Measurements from ENCODE around the gene GLRX2. TPM values are rescaled to one million over a fixed set of nuclear protein-coding genes. Genes with fewer than 3 reads are reported as not detected.
A peak's percentile ranks its signal among the peaks of the same experiment; 100 is the strongest.
"Not testable (repeated sequence)": the region's sequence is repeated elsewhere in the genome, so short reads cannot be mapped to it uniquely, and the experiment has no call there.

The GLRX2 gene, protein sequence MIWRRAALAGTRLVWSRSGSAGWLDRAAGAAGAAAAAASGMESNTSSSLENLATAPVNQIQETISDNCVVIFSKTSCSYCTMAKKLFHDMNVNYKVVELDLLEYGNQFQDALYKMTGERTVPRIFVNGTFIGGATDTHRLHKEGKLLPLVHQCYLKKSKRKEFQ
- total RNA-seq, result 3.5 TPM

DNA sequence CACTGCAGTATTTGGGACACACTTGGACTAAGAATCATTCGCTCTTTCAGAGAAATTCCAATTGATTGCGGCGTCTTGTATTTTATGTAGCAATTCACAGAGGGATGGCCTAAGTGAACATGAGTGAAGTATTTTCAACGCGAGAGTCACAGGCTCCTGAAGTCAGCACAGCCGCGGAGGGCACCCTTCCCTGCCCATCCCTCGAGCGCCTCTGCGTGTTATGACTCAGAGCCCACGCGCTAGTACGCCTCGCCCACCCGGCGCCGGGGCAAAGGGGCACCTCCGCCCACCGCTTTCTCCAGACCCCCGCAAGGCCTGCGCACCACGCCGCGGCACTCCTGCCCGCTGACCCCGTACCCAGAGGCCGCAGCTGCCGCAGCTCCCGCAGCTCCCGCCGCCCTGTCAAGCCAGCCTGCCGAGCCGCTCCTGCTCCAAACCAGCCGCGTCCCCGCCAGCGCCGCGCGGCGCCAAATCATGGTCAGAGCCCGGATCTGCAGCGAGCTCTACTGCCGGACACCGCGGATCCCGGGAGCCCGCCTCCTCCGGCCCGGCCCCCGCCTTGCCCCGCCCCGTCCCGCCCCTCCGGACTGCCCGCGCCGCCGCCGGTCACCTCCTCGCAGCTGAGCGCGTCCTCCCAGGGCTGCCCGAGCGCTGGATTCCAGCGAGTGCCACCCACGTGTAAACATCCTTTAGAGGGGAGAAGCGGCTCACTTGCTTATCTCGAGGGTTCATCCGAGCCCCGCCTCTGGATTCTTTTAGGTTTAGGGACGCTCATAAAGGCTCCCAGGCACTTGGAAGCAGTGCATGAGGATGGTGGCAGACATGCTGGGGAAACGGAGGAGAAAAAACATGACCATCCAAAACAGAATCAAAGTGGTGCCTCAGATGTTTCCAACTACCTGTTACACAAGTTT lies at the start of gene GLRX2:
GLRX2 (minus strand) TSS at position 508 of the 914 bp plus-strand sequence; CDS start at position 476, 32 bp downstream.
- DNase-seq (ENCODE audit: low read depth in 2 of 3, low spot score in 2 of 3), result peak; percentile 30 to 79 (median 78)

DNA sequence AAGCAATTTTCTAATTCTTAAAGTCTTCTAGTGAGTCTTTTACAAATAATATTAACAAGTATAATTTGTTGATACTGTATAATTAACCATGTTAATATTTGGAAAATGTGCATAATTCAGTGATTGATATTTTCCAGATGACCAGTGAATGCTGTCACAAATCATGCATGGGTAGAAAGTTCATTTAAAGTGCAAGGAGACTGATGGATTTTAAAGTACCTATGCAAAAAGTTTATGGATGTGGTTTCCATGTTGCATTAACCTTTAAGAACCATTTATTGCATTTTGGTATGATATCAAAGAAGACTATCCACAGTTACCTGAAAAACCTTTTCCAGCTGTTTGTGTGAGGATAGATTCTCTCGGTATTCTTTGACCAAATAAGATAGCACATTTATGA lies 39.8 kb upstream of the GLRX2 start:
- no peak for DNase-seq (ENCODE audit: low read depth in 2 of 3, low spot score in 2 of 3)

DNA sequence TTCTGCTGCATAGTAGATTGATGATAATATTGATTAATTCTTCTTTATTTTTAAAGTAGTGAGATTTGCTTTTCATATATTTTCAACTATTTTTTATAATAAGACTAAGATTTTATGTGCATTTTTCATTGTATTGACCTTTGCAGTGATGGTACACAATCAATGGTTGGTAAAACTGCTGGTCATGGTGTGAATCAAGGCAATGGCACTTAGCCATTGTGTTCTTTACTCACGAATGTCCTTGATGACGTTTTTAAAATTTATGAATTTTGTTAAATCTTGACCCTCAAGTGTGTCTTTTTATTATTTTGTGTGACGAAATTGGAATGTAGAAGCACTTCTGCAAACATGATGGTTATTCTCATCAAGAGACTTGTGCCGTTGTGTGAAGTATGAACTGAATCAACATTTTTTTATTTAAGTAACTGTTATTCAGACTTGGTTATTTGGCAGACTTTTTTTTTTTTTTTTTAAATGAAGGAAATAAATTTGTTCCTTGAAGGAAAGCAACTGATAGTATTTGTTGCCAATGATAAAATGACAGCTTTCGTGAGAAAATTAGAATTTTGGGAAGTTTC lies 39.2 kb upstream of the GLRX2 start:
- DNase-seq (ENCODE audit: low read depth in 2 of 3, low spot score in 2 of 3), result no peak

DNA sequence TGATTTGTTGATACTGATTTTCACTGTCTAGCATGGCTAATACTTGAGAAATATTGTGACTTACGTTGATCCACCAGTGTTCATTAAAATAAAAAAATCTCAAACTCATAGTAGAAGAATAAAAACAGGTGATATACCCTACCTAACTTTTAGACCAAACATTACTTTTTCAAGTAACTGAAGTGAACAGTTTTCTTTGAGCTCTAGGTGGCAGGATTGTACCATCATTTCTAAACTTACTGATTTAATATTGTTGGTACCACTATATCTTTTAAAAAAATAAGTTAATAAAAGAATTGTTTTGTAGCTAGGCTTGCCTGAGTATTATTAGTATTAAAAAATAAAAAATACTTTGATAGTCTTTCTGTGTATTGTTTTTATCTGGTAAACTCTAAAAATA lies 38.1 kb upstream of the GLRX2 start:
- DNase-seq (ENCODE audit: low read depth in 2 of 3, low spot score in 2 of 3), result peak in 1 of 3 donors; percentile 54

DNA sequence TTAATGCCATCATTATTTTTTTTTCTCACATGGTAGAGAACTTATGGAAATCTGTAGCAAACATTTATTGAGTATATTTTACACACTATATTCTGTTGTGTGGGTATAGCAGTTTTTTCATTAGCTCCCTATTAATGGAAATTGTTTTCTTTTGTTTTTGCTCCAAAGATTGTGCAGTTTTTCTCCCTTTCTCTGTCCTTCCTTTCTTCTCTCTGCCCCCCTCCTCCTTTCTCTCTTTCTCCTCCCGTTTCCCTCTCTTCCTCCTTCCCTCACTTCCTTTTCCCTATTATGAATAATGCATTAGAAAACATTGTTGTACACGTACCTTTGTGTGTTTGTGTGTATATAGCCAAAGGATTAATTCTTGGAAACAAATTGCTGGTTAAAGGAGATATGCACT lies 37.2 kb upstream of the GLRX2 start:
- no peak for DNase-seq (ENCODE audit: low read depth in 2 of 3, low spot score in 2 of 3)

DNA sequence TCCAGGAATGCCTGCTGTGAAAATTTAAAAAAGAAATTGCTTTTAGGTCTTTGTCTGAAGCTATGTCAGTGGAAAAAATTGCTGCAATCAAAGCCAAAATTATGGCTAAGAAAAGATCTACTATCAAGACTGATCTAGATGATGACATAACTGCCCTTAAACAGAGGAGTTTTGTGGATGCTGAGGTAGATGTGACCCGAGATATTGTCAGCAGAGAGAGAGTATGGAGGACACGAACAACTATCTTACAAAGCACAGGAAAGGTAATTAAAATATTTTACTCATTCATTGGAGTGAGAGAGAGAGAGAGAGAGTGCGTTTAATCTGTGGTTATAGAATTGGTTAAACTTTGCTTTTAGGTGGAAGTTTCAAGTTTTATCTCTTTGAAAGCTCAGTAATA lies 36.6 kb upstream of the GLRX2 start:
- DNase-seq (ENCODE audit: low read depth in 2 of 3, low spot score in 2 of 3), result no peak

DNA sequence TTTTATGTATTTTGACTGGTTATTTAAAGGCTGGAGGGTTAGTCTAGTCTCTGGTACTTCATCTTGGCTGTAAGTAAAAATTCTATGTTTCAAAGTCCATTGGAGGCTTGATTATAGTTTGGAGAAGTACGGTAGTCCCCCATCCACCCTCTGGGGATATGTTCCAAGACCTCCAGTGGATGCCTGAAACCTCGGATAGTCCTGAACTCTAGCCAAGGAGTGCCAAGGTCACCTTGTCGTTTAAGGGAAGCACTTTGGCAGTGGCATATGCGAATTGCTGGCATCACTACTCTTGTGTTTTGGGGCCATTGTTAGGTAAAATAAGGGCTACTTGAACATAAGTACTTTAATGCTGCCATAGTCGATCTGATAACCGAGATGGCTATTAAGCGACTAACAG lies 35.0 kb upstream of the GLRX2 start:
- no peak for DNase-seq (ENCODE audit: low read depth in 2 of 3, low spot score in 2 of 3)

DNA sequence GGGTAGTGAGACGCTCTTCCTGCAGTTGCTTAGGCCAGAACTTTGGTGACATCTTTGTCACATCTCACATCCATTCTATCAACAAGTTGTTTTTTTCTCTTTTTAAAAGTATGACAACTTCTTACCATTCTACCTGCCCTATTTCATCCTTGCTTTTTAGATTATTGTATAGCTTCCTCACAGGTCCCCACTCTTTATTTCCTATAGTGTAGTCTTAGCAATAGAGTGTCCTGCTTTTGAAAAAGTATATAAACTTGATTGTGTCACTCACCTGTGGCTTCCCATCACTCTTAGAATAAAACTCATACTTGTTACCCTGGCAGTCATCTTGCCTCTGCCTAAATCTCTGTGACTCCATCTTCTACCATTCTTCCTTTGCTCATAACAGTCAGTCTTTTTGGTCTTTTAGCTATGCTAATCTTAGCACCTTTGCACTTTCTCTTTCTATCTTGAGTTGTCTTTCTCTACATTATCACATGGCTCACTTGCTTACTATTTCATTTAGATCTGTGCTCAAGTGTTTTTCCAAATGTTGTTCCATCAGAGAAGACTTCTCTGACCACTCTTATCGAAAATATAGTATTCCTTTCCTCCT lies 26.1 kb upstream of the GLRX2 start:
- DNase-seq (ENCODE audit: low read depth in 2 of 3, low spot score in 2 of 3), result no peak

DNA sequence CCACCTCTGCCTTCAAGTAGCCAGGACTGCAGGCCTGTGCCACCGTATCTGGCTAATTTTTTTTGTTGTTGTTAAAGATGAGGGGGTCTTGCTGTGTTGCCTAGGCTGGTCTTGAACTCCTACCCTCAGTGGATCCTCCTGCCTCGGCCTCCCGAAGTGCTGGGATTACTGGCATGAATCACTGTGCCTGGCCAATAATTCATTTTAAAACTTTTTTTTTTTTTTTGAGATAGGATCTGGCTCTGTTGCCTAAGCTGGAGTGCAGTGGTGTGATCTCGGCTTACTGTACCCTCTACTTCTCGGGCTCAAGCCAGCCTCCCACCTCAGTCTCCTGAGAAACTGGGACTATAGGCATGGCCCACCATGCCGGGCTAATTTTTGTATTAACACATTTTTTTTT lies 20.2 kb upstream of the GLRX2 start:
- DNase-seq (ENCODE audit: low read depth in 2 of 3, low spot score in 2 of 3), result no peak

DNA sequence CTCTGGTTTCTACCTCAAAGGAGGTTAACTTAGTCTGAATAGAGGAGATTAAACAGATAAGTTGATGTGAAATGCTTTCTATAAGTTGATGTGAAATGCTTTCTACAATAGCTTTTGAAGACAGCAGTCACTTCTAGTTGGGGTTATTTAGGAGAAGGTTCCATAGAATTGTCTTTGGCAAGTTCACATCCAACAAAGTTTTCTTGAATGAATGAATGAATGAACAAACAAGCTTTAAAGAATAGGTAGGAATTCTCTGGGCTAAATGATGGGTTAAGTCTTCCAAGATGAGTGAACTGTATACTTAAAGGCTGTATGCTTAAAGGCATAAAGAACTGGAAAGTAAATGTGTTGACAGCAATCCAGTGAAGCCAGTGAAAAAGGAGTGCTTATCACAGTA lies 18.5 kb upstream of the GLRX2 start:
- no peak for DNase-seq (ENCODE audit: low read depth in 2 of 3, low spot score in 2 of 3)

DNA sequence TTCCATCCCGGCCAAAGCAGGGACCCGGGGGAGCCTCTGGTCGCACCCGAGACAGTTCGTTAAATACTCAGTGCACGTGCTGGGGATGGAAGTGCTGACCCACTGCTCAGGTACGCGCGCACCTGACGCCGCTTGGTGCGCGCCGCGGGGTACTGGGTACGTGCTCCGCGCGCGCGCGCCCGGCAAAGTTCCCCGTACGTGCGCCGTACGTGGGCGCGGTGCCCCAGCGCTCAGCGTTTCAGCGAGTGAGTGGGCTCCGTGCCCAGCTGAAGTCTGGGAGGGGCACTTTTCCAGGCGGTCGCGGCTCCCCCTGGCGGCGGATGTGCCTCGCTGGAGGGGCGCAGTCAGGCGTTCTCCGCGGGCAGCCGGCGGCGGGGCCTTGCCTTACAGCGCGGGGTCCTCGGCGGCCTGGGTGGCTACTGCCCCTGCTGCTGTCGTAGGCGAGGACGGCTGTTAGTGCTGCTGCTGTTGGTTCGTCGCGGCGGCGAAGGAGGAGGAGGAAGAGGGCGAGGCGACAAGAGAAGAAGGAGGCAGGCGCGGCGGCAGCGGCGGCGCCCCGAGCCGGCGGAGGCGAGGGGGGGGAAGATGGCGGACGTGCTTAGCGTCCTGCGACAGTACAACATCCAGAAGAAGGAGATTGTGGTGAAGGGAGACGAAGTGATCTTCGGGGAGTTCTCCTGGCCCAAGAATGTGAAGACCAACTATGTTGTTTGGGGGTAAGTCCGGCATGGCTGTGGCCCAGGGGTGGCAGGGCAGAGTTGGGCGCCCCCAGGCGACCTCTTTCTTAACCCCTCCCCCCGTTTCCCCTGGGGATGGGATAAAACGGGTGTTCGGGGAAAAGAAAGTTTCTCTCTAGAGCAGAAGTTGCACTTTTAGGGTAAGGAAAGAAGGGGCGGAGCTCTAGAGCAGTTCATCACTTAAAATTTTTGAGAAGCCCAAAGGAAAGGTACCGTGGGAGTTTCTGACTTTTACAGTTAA lies 16.7 kb upstream of the GLRX2 start, which contains the start of gene CDC73:
CDC73 (plus strand) TSS at position 416 of the 978 bp plus-strand sequence; CDS start at position 586, 170 bp downstream.
- DNase-seq (ENCODE audit: low read depth in 2 of 3, low spot score in 2 of 3), result peak; percentile 96 to 98 (median 98)

DNA sequence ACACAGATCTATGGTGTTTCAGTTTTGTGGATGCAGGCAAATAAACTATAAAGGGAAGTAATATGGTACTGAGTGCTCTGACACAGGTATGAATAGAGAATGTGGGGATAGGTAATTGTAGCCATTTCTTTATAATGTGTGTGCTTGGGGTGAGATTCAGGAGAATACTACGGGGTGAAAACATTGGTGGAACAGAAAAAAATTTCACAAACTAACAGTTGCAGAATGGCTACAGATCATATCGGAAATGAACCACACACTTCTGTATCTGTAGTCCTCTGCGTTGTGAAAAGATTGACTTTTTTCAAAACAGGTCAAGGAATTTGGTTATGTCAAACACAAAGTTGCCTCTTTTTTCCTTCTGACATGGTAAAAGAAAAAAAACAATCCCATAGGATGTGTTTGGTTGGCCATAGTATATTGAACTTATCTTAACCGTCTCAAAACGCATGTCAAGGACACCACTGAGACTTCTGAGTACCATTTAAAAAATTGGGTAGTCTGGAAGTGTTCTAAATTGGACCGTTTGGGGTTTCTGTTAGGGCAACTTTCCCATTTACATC lies 15.5 kb upstream of the GLRX2 start:
- DNase-seq (ENCODE audit: low read depth in 2 of 3, low spot score in 2 of 3), result no peak

DNA sequence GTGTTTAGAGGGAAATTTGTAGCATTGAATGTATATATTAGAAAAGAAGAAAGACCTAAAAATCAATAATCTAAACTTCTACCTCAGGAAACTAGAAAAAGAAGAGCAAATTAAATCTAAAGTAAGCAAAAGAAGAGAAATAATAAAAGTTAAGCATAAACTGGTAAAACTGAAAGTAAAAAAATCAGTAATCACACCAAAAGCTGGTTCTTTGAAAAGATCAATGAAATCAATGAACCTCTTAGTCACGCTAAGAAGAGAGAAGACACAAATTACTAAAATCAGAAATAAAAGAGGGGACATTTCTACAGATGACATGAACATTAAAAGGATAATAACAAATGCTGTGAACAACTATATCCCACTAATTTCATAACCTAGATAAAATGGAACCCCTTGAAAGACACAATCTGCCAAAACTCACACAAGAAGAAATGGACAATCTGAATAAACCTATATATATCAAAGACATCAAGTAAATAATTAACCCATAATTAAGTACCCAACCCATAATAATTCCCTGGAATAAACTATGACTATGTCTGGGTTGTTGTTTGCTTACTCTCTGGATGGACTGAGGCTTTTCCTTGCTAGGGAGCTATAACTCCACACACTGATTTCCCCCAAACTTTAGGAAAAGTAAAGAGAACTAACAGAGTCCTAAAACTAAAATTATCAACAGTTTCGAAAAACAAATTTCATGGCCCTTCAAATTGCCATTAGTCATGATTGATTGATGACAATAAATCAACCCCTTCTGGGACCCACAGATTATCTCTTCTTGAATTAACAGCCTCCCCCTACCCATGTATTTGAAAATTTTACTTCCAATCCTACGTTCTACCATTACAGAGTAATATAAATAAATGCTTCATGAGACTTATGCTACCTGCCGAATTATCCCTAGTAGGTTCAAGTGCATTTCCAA lies 13.9 kb upstream of the GLRX2 start:
- DNase-seq (ENCODE audit: low read depth in 2 of 3, low spot score in 2 of 3), result no peak

DNA sequence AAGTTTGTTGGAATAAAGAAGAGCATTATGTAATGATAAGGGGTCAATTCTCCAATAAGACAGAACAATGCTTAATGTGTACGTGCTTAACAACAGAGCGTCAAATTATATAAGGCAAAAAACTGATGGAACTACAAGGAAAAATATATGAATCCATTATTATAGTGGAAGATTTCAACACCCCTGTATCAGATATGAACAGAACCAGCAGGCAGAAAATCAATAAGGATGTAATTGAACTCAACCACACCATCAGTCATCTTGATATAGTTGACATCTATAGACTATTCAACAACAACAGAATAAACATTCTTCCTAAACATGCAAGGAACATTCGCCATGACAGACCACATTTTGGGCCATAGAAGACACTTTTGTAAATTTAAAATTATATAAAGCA lies 13.0 kb upstream of the GLRX2 start:
- no peak for DNase-seq (ENCODE audit: low read depth in 2 of 3, low spot score in 2 of 3)

DNA sequence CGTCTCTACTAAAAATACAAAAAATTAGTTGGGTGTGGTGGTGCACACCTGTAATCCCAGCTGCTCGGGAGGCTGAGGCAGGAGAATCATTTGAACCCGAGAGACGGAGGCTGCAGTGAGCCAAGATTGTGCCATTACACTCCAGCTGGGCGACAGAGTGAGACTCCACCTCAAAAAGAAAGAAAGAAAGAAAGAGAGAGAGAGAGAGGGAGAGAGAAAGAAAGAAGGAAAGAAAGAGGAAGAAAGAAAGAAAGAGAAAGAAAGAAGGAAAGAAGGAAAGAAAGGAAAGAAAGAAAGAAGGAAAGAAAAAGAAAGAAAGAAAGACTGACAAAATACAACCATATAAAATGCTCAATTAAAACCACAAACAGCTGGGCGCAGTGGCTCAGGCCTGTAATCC lies 12.0 kb upstream of the GLRX2 start:
- DNase-seq (ENCODE audit: low read depth in 2 of 3, low spot score in 2 of 3), result not testable (repeated sequence)

DNA sequence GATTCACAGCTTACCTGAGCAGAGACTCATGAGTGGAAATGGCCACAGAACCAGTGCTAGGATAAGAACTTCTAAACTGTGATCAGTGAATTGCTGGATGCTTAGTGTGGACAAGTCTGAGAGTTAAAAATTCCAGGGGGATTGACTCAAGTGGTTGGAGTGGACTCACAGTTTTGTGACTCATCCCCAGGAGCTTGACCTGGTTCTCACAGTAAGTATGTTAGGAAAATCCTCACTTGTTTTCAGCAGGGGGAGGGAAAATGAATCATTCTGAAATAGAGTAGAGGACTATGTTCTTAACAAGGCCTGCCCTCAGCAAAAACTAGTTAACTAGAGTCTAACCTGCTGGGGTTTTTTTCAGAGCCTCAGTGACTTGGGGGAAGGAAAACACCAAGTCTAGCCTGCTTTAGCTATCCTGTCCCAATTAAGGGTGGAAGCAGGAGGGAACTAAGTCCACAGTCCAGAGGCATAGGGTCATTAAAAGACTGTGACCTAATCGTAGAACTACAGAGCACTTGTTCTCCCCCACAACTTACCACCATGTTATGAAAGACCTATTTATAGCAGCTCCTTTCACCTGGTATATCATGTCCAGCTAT lies 10.5 kb upstream of the GLRX2 start:
- no peak for DNase-seq (ENCODE audit: low read depth in 2 of 3, low spot score in 2 of 3)

DNA sequence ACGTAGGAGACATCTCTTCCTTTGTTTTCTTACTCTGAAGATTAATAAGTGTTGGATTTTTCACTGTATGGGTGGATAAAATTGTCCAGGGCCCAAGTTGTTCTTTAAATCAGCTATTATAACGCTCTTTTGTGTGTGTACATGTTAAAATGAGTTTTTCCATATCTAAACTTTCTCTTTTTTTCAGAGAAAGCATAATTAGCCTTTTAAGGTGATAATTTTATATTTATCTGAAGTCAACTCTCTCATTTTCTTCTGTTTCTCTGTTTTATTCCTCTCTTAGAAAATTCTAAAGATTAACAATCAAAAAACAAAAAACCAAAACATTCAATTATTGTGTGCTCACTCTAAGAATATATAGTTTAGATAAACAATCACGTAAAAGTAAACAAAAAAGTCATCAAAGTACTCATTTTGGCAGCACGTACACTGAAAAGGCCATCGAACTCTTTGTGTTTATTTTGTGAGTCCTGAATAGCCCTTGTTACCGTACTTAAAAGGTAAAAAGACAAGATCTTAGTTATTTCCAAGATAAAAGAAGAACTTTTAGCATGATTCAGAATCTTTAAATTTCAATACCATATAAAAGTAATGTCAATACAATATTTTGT lies 9.4 kb upstream of the GLRX2 start:
- DNase-seq (ENCODE audit: low read depth in 2 of 3, low spot score in 2 of 3), result no peak

DNA sequence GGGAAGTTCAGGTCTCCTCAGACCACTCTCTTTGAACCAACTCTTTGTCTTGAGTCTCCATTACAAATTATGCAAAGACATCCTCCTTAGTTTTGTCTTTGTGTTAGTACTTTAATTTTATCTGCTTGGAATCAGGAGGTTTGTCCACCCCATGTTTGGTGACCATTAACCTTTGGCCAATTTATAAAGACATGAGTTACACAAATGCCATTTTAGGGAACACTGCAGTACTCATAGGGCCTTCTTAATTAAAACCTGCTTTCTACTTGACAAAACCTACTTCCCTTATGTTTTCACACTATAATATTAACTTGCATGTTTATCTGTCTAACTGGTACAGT lies 8.7 kb upstream of the GLRX2 start:
- no peak for DNase-seq (ENCODE audit: low read depth in 2 of 3, low spot score in 2 of 3)
